ENCODE measurements around the gene PTPRF.

The PTPRF gene

GRCh38 chr1:43616383-43616782 is 85.7 kb downstream of the PTPRF start:
- Histone ChIP-seq H3K4me3 (ENCODE audit: low read depth in 1 of 2, low read length in 2 of 2) (no peak overlapping the region), H3K27me3 (ENCODE audit: control insufficient read depth in 1 of 2, insufficient read depth in 2 of 2, low read length in 2 of 2) (no peaks in the 10 kb centered on the region), H3K9me3 (ENCODE audit: low read length) (no peaks in the 10 kb centered on the region), H3K4me1 (ENCODE audit: insufficient read depth, low read length) (no peaks in the 10 kb centered on the region), H3K9ac (ENCODE audit: low read length) (no peak overlapping the region), H3K27ac (ENCODE audit: low read depth, low read length) (no peak overlapping the region), H3K36me3 (ENCODE audit: insufficient read depth, low read length) (peaks cover 44% of the 10 kb centered on the region)

GRCh38 chr1:43617011-43617410 is 86.3 kb downstream of the PTPRF start:
- no peaks in the 10 kb centered on the region for H3K27me3 ChIP-seq (ENCODE audit: control insufficient read depth in 1 of 2, insufficient read depth in 2 of 2, low read length in 2 of 2)
- H3K4me3 ChIP-seq (ENCODE audit: low read depth in 1 of 2, low read length in 2 of 2) = no peak overlapping the region
- no peak overlapping the region for H3K27ac ChIP-seq (ENCODE audit: low read depth, low read length)
- H3K4me1 ChIP-seq (ENCODE audit: insufficient read depth, low read length) = no peaks in the 10 kb centered on the region
- H3K9me3 ChIP-seq (ENCODE audit: low read length) = no peaks in the 10 kb centered on the region
- peaks cover 48% of the 10 kb centered on the region for H3K36me3 ChIP-seq (ENCODE audit: insufficient read depth, low read length)
- H3K9ac ChIP-seq (ENCODE audit: low read length) = no peak overlapping the region

- no peaks in the 10 kb centered on the region for H3K4me1 ChIP-seq (ENCODE audit: insufficient read depth, low read length)
- no peaks in the 10 kb centered on the region for H3K27me3 ChIP-seq (ENCODE audit: control insufficient read depth in 1 of 2, insufficient read depth in 2 of 2, low read length in 2 of 2)
- H3K27ac ChIP-seq (ENCODE audit: low read depth, low read length) = no peak overlapping the region
- peaks cover 54% of the 10 kb centered on the region for H3K36me3 ChIP-seq (ENCODE audit: insufficient read depth, low read length)
- no peaks in the 10 kb centered on the region for H3K9me3 ChIP-seq (ENCODE audit: low read length)
- H3K4me3 ChIP-seq (ENCODE audit: low read depth in 1 of 2, low read length in 2 of 2) = no peak overlapping the region
- H3K9ac ChIP-seq (ENCODE audit: low read length) = no peak overlapping the region
Measured at GRCh38 chr1:43617668-43618067, 87.0 kb downstream of the PTPRF start.

GRCh38 chr1:43618521-43619313 is 88.0 kb downstream of the PTPRF start:
- H3K9ac ChIP-seq (ENCODE audit: low read length) = no peak overlapping the region
- H3K27me3 ChIP-seq (ENCODE audit: control insufficient read depth in 1 of 2, insufficient read depth in 2 of 2, low read length in 2 of 2) = no peaks in the 10 kb centered on the region
- no peak overlapping the region for H3K4me3 ChIP-seq (ENCODE audit: low read depth in 1 of 2, low read length in 2 of 2)
- H3K27ac ChIP-seq (ENCODE audit: low read depth, low read length) = no peak overlapping the region
- no peaks in the 10 kb centered on the region for H3K4me1 ChIP-seq (ENCODE audit: insufficient read depth, low read length)
- peaks cover 55% of the 10 kb centered on the region for H3K36me3 ChIP-seq (ENCODE audit: insufficient read depth, low read length)
- no peaks in the 10 kb centered on the region for H3K9me3 ChIP-seq (ENCODE audit: low read length)

GRCh38 chr1:43619314-43619790 is 88.7 kb downstream of the PTPRF start:
- Histone ChIP-seq H3K4me1 (ENCODE audit: insufficient read depth, low read length) (no peaks in the 10 kb centered on the region), H3K9ac (ENCODE audit: low read length) (no peak overlapping the region), H3K36me3 (ENCODE audit: insufficient read depth, low read length) (peaks cover 54% of the 10 kb centered on the region), H3K27me3 (ENCODE audit: control insufficient read depth in 1 of 2, insufficient read depth in 2 of 2, low read length in 2 of 2) (no peaks in the 10 kb centered on the region), H3K9me3 (ENCODE audit: low read length) (no peaks in the 10 kb centered on the region), H3K27ac (ENCODE audit: low read depth, low read length) (no peak overlapping the region), H3K4me3 (ENCODE audit: low read depth in 1 of 2, low read length in 2 of 2) (no peak overlapping the region)

- no peak overlapping the region for H3K9ac ChIP-seq (ENCODE audit: low read length)
- no peaks in the 10 kb centered on the region for H3K4me1 ChIP-seq (ENCODE audit: insufficient read depth, low read length)
- no peaks in the 10 kb centered on the region for H3K27me3 ChIP-seq (ENCODE audit: control insufficient read depth in 1 of 2, insufficient read depth in 2 of 2, low read length in 2 of 2)
- peaks cover 54% of the 10 kb centered on the region for H3K36me3 ChIP-seq (ENCODE audit: insufficient read depth, low read length)
- H3K9me3 ChIP-seq (ENCODE audit: low read length) = no peaks in the 10 kb centered on the region
- H3K4me3 ChIP-seq (ENCODE audit: low read depth in 1 of 2, low read length in 2 of 2) = no peak overlapping the region
- H3K27ac ChIP-seq (ENCODE audit: low read depth, low read length) = no peak overlapping the region
Measured at GRCh38 chr1:43619996-43620920, 89.6 kb downstream of the PTPRF start.

- Histone ChIP-seq H3K4me3 (ENCODE audit: low read depth in 1 of 2, low read length in 2 of 2) (no peak overlapping the region), H3K27ac (ENCODE audit: low read depth, low read length) (no peak overlapping the region), H3K27me3 (ENCODE audit: control insufficient read depth in 1 of 2, insufficient read depth in 2 of 2, low read length in 2 of 2) (no peaks in the 10 kb centered on the region), H3K4me1 (ENCODE audit: insufficient read depth, low read length) (no peaks in the 10 kb centered on the region), H3K9me3 (ENCODE audit: low read length) (no peaks in the 10 kb centered on the region), H3K36me3 (ENCODE audit: insufficient read depth, low read length) (peaks cover 54% of the 10 kb centered on the region), H3K9ac (ENCODE audit: low read length) (no peak overlapping the region)
Measured at GRCh38 chr1:43620956-43621355, 90.3 kb downstream of the PTPRF start.

GRCh38 chr1:43621386-43621785 is 90.7 kb downstream of the PTPRF start:
- H3K36me3 ChIP-seq (ENCODE audit: insufficient read depth, low read length) = peaks cover 54% of the 10 kb centered on the region
- no peaks in the 10 kb centered on the region for H3K27me3 ChIP-seq (ENCODE audit: control insufficient read depth in 1 of 2, insufficient read depth in 2 of 2, low read length in 2 of 2)
- H3K9ac ChIP-seq (ENCODE audit: low read length) = no peak overlapping the region
- no peaks in the 10 kb centered on the region for H3K4me1 ChIP-seq (ENCODE audit: insufficient read depth, low read length)
- H3K27ac ChIP-seq (ENCODE audit: low read depth, low read length) = no peak overlapping the region
- H3K4me3 ChIP-seq (ENCODE audit: low read depth in 1 of 2, low read length in 2 of 2) = no peak overlapping the region
- no peaks in the 10 kb centered on the region for H3K9me3 ChIP-seq (ENCODE audit: low read length)

- H3K4me3 ChIP-seq (ENCODE audit: low read depth in 1 of 2, low read length in 2 of 2) = no peak overlapping the region
Measured at GRCh38 chr1:43621861-43622260, 91.2 kb downstream of the PTPRF start.

GRCh38 chr1:43622471-43622870 is 91.8 kb downstream of the PTPRF start:
- Histone ChIP-seq H3K27me3 (ENCODE audit: control insufficient read depth in 1 of 2, insufficient read depth in 2 of 2, low read length in 2 of 2) (no peaks in the 10 kb centered on the region), H3K36me3 (ENCODE audit: insufficient read depth, low read length) (peaks cover 54% of the 10 kb centered on the region)

More at GRCh38 chr1:43621861-43622260, 91.2 kb downstream of the PTPRF start:
- Histone ChIP-seq H3K9me3 (ENCODE audit: low read length) (no peaks in the 10 kb centered on the region), H3K27me3 (ENCODE audit: control insufficient read depth in 1 of 2, insufficient read depth in 2 of 2, low read length in 2 of 2) (no peaks in the 10 kb centered on the region), H3K9ac (ENCODE audit: low read length) (no peak overlapping the region), H3K27ac (ENCODE audit: low read depth, low read length) (no peak overlapping the region), H3K36me3 (ENCODE audit: insufficient read depth, low read length) (peaks cover 54% of the 10 kb centered on the region), H3K4me1 (ENCODE audit: insufficient read depth, low read length) (no peaks in the 10 kb centered on the region)

GRCh38 chr1:43622901-43623780 is 92.5 kb downstream of the PTPRF start:
- Histone ChIP-seq H3K27ac (ENCODE audit: low read depth, low read length) (no peak overlapping the region), H3K27me3 (ENCODE audit: control insufficient read depth in 1 of 2, insufficient read depth in 2 of 2, low read length in 2 of 2) (no peaks in the 10 kb centered on the region), H3K4me3 (ENCODE audit: low read depth in 1 of 2, low read length in 2 of 2) (no peak overlapping the region), H3K9me3 (ENCODE audit: low read length) (no peaks in the 10 kb centered on the region), H3K9ac (ENCODE audit: low read length) (no peak overlapping the region), H3K36me3 (ENCODE audit: insufficient read depth, low read length) (peaks cover 53% of the 10 kb centered on the region), H3K4me1 (ENCODE audit: insufficient read depth, low read length) (no peaks in the 10 kb centered on the region)

More at GRCh38 chr1:43622471-43622870, 91.8 kb downstream of the PTPRF start:
- H3K4me3 ChIP-seq (ENCODE audit: low read depth in 1 of 2, low read length in 2 of 2) = no peak overlapping the region
- no peaks in the 10 kb centered on the region for H3K9me3 ChIP-seq (ENCODE audit: low read length)
- H3K27ac ChIP-seq (ENCODE audit: low read depth, low read length) = no peak overlapping the region
- H3K4me1 ChIP-seq (ENCODE audit: insufficient read depth, low read length) = no peaks in the 10 kb centered on the region
- no peak overlapping the region for H3K9ac ChIP-seq (ENCODE audit: low read length)
